Measurements from ENCODE around the gene TMEM30B.

Gene TMEM30B

DNA sequence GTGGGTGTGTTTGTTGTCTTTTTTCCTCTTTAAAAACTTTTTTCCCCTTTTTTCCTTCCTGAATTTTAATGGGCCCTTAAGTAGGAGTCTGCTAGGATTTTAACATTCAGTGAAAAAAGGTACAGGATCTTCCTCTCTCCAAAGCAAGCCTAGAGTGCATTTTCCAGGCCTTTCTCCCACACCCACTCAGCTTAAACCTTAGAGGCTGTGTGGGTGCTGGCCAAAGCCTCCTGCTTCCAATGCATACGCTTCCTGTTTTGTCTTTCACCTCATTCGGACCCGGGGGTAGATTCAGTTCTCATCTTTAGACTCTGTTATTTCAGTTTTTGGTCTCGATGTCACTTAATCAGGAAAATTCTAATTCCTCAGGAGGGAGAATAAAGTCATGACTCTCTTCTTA is 51.2 kb downstream of the TMEM30B start:
- no peak for DNase-seq

DNA sequence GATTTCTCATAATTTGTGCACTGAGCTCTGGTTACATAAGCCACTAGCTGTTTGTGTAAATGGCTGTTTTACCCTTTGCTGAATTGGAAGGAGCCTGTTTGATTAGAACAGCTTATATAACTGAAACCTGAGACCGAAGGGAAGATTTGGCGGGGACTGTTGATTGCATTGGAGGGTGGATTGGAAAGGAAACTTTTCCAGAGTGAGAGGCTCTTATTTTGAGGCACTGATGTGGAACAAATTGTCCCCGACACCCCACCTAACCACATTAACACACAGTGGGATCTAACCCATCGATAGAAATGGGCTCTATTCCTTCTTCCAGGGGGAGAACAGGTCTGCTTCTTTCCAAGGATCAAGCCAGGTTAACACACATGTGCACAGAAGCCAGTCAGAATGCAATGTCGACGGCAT is 51.7 kb downstream of the TMEM30B start:
- no peak for DNase-seq

DNA sequence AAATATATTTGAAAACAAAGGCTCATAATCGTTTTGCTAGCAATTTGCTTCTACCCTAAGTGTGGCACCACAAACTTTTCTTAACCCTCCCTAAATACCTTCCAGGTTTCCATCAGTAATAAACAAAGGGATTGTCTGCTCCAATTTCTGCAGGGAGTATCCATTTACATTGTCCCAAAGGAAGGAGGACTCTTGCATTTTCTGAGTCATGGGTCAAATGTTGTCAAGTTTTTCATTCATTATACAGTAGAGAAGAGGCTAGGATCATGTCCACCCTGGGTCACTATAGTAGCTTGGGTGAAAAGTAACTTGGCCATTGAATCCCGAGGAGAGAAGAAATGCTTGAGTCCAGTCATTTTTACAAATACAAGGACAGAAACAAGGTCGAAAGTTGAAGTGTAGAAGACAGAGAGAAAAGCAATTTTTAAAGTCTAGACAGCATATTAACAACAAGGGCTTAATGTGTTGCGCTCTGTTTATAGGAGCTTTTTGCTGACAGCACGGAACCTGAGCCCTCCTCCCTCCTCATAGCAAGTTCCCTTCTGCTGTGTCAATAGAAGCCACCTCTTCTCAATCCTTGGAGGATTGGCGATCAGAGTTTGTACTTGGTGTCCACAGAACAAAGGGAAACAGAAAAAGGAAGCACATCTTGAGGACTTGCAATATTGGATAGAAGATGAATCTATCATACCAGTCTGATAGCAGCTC is 53.1 kb downstream of the TMEM30B start:
- DNase-seq, result no peak

Measured in activated effector memory CD4-positive, alpha-beta T cell treated with anti-CD3 and anti-CD28 coated beads, Interleukin-2, amount 50 U/mL, for 16 hours (primary cell).